ENCODE measurements around the gene ZEB1. TPM values are rescaled to one million over a fixed set of nuclear protein-coding genes. Genes with fewer than 3 reads are reported as not detected.
A peak's percentile ranks its signal among the peaks of the same experiment; 100 is the strongest.
"Not testable (repeated sequence)": the region's sequence is repeated elsewhere in the genome, so short reads cannot be mapped to it uniquely, and the experiment has no call there.

The ZEB1 gene
- total and polyA plus RNA-seq, 2 of the 13 experiments (the other 11 are each of a cell fraction or from before 2014, with no cell fraction given), result 9.6 to 18.0 TPM

GRCh38 chr10:31405829-31406228, 86.8 kb downstream of the ZEB1 start:
- BruUV-seq (replicated peaks); H3K4me2 ChIP-seq (ENCODE audit: low read depth, low read length); ATAC-seq; H3K9me3 ChIP-seq (ENCODE audit: low read length); FAIRE-seq; H3K4me3 ChIP-seq (replicated peaks in 1 of 3; ENCODE audit: insufficient read depth in 1 of 3, low read depth in 2 of 3, low read length in 3 of 3); CTCF ChIA-PET (ENCODE audit: low intra/inter-chr PET ratio, low total read pairs); H3K27ac ChIP-seq (ENCODE audit: extremely low read length, insufficient read depth, low read length); H3K36me3 ChIP-seq (replicated peaks in 1 of 2; ENCODE audit: control insufficient read depth in 1 of 2, insufficient read depth in 2 of 2, low read length in 2 of 2); intact Hi-C loops (cut with micrococcal nuclease; ENCODE audit: unreplicated experiment); H3K9ac ChIP-seq (ENCODE audit: insufficient read depth, low read depth, low read length); POLR2A ChIA-PET; DNase-seq (ENCODE audit: low spot score); H3K27me3 ChIP-seq (ENCODE audit: control insufficient read depth in 1 of 2, insufficient read depth in 2 of 2, low read length in 2 of 2); H2AFZ ChIP-seq (ENCODE audit: low read length); in situ Hi-C loops (cut with HindIII; ENCODE audit: extremely low pct_ligation_motif_present, low pct_unique_long_range_greater_than_20kb): not testable (repeated sequence)
- 89% methylated on average over 3 of the region's 3 CpGs for WGBS (ENCODE audit: low lambda C conversion rate)
- Histone ChIP-seq H3K79me2 (ENCODE audit: insufficient read depth, low read length) (peaks cover 11% of the 10 kb centered on the region), H4K20me1 (ENCODE audit: insufficient read depth, low read length) (peaks cover 17% of the 10 kb centered on the region), H3K4me1 (ENCODE audit: insufficient read depth, low read length) (peaks cover 22% of the 10 kb centered on the region)

- in situ Hi-C loops (cut with HindIII; ENCODE audit: extremely low pct_ligation_motif_present, low pct_unique_long_range_greater_than_20kb); intact Hi-C loops (cut with micrococcal nuclease; ENCODE audit: unreplicated experiment); FAIRE-seq; H2AFZ ChIP-seq (ENCODE audit: low read length); H3K9ac ChIP-seq (ENCODE audit: insufficient read depth, low read depth, low read length); DNase-seq (ENCODE audit: low spot score); H3K4me2 ChIP-seq (ENCODE audit: low read depth, low read length); CTCF ChIA-PET (ENCODE audit: low intra/inter-chr PET ratio, low total read pairs); ATAC-seq; H3K27ac ChIP-seq (ENCODE audit: extremely low read length, insufficient read depth, low read length); H3K9me3 ChIP-seq (ENCODE audit: low read length); H3K4me3 ChIP-seq (replicated peaks in 1 of 3; ENCODE audit: insufficient read depth in 1 of 3, low read depth in 2 of 3, low read length in 3 of 3); H3K4me1 ChIP-seq (ENCODE audit: insufficient read depth, low read length); POLR2A ChIA-PET; H3K27me3 ChIP-seq (ENCODE audit: control insufficient read depth in 1 of 2, insufficient read depth in 2 of 2, low read length in 2 of 2); BruUV-seq (replicated peaks); H3K36me3 ChIP-seq (replicated peaks in 1 of 2; ENCODE audit: control insufficient read depth in 1 of 2, insufficient read depth in 2 of 2, low read length in 2 of 2): not testable (repeated sequence)
- 95% methylated on average over 2 of the region's 2 CpGs for WGBS (ENCODE audit: low lambda C conversion rate)
- Histone ChIP-seq H3K79me2 (ENCODE audit: insufficient read depth, low read length) (peaks cover 16% of the 10 kb centered on the region), H4K20me1 (ENCODE audit: insufficient read depth, low read length) (peaks cover 23% of the 10 kb centered on the region)
Measured at GRCh38 chr10:31412397-31412796, 93.4 kb downstream of the ZEB1 start.

GRCh38 chr10:31413325-31413724, 94.3 kb downstream of the ZEB1 start:
- no TSS peak for BruUV-seq (replicated peaks)
- TF ChIP-seq HBP1 (CRISPR knock-in tag; IDR thresholded peaks at IDR 0.05; ENCODE audit: low read depth) (no peak), GFI1 (CRISPR knock-in tag; IDR thresholded peaks at IDR 0.05; ENCODE audit: borderline replicate concordance) (0 out of 2 replicates have a peak, but pooled peaks have one; percentile 16), HOXA3 (CRISPR knock-in tag; IDR thresholded peaks at IDR 0.05) (no peak), JUN (CRISPR knock-in tag; IDR thresholded peaks at IDR 0.05) (no peak)
- WGBS (ENCODE audit: low lambda C conversion rate), result 66% methylated on average over 1 of the region's 1 CpG
- peaks cover 16% of the 10 kb centered on the region for H3K79me2 ChIP-seq (ENCODE audit: insufficient read depth, low read length)
- H3K27me3 ChIP-seq (ENCODE audit: control insufficient read depth in 1 of 2, insufficient read depth in 2 of 2, low read length in 2 of 2), result no peaks in the 10 kb centered on the region
- FAIRE-seq (no peak), DNase-seq (ENCODE audit: low spot score) (peak; percentile 15), ATAC-seq (no peak)
- H3K27ac ChIP-seq (ENCODE audit: extremely low read length, insufficient read depth, low read length), result no peak overlapping the region
- H3K4me1 ChIP-seq (ENCODE audit: insufficient read depth, low read length), result peaks cover 6% of the 10 kb centered on the region; the same call in 1 of the 2 replicates
- intact Hi-C loops (cut with micrococcal nuclease; ENCODE audit: unreplicated experiment) (no loop called here), in situ Hi-C loops (cut with HindIII; ENCODE audit: extremely low pct_ligation_motif_present, low pct_unique_long_range_greater_than_20kb) (no loop called here)
- POLR2A ChIA-PET, result no interaction called here
- no peaks in the 10 kb centered on the region for H3K36me3 ChIP-seq (replicated peaks in 1 of 2; ENCODE audit: control insufficient read depth in 1 of 2, insufficient read depth in 2 of 2, low read length in 2 of 2)
- no peak overlapping the region for H3K4me2 ChIP-seq (ENCODE audit: low read depth, low read length)
- H4K20me1 ChIP-seq (ENCODE audit: insufficient read depth, low read length), result peaks cover 23% of the 10 kb centered on the region
- CTCF ChIA-PET (ENCODE audit: low intra/inter-chr PET ratio, low total read pairs), result no interaction called here
- H3K9me3 ChIP-seq (ENCODE audit: low read length), result no peaks in the 10 kb centered on the region
- no peak overlapping the region for H2AFZ ChIP-seq (ENCODE audit: low read length)
- no peak overlapping the region for H3K4me3 ChIP-seq (replicated peaks in 1 of 3; ENCODE audit: insufficient read depth in 1 of 3, low read depth in 2 of 3, low read length in 3 of 3)
- H3K9ac ChIP-seq (ENCODE audit: insufficient read depth, low read depth, low read length), result no peak overlapping the region
